Tibial nerve (tissue), 4 donors: ENCODE measurements around the gene SRGAP2C.
"Not testable (repeated sequence)": the region's sequence is repeated elsewhere in the genome, so short reads cannot be mapped to it uniquely, and the experiment has no call there.

Experiments
- EP300 ChIP-seq, 2 donors: sonication (generic); formaldehyde crosslinking; IDR thresholded peaks; one replicate each; pipeline ENCODE4 v1.6.1; 2017; ENCODE audit warnings: antibody characterized with exemption in 2 of 2, mild to moderate bottlenecking in 1 of 2
- POLR2A ChIP-seq, 2 donors: fragments of 450-650 bp; IDR thresholded peaks; one replicate each; pipeline ENCODE4 v1.6.1; 2017; ENCODE audit warnings: antibody characterized with exemption in 2 of 2, mild to moderate bottlenecking in 2 of 2, moderate library complexity in 2 of 2
- TF ChIP-seq, protein P1 (sequence below), 5 experiments: fragments of 200-600 bp in 3 of 5; fragments of 450-650 bp in 2 of 5; sonication (generic) in 3 of 5; IDR thresholded peaks; one replicate each; pipeline ENCODE4 v1.5.1; 2016 to 2019; ENCODE audit warnings: antibody characterized with exemption in 5 of 5, mild to moderate bottlenecking in 3 of 5, moderate library complexity in 2 of 5

DNA sequence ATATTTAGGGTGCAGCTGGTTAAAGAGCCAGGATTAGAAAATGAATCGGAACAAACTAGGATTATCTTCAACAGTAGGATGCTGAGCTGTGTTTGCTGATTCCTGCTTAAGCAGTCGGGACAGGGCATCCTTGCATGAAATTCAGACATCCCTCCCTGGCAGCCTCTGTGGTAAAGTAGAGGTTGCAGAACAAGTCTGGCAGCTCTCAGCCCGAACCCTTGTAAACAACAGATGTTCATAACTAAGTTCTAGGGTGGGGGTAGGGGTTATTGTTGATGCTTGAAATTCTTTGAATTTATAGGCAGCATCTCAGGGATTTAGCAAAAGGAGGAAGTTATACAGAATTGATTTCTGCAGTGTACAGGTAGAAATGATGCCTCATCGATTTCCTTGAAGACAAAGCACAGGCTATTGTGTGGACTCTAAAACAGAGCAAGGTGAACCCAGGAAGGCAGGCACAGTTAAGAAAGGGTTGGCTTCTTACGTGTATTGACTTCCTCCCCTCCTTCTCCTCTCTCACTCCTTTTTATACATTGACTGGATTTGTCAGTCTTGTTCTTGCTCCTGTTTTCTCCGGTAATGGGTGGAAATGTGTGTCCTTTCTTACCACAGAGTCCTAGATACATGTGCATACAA is 114.9 kb downstream of the SRGAP2C start:
- TF ChIP-seq, protein P1, sequence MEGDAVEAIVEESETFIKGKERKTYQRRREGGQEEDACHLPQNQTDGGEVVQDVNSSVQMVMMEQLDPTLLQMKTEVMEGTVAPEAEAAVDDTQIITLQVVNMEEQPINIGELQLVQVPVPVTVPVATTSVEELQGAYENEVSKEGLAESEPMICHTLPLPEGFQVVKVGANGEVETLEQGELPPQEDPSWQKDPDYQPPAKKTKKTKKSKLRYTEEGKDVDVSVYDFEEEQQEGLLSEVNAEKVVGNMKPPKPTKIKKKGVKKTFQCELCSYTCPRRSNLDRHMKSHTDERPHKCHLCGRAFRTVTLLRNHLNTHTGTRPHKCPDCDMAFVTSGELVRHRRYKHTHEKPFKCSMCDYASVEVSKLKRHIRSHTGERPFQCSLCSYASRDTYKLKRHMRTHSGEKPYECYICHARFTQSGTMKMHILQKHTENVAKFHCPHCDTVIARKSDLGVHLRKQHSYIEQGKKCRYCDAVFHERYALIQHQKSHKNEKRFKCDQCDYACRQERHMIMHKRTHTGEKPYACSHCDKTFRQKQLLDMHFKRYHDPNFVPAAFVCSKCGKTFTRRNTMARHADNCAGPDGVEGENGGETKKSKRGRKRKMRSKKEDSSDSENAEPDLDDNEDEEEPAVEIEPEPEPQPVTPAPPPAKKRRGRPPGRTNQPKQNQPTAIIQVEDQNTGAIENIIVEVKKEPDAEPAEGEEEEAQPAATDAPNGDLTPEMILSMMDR (IDR thresholded peaks at IDR 0.05) = not testable (repeated sequence)
- TF ChIP-seq POLR2A, EP300 (IDR thresholded peaks at IDR 0.05): not testable (repeated sequence)
